K562 (cell line): ENCODE results near the gene RUNX1. TPM values are rescaled to one million over a fixed set of nuclear protein-coding genes. Genes with fewer than 3 reads are reported as not detected.
A peak's percentile ranks its signal among the peaks of the same experiment; 100 is the strongest.

Experiments
- ATF3 ChIP-seq, 2 experiments: fragments of 450-650 bp in 1 of 2; sonication (generic) in 1 of 2; formaldehyde crosslinking in 1 of 2; IDR thresholded peaks in 1 of 2; conservative IDR thresholded peaks in 1 of 2; 2 replicates each; pipeline versions ENCODE4 v1.6.1 to v1.8.1; 2016 to 2023; ENCODE audit warnings: mild to moderate bottlenecking in 2 of 2, moderate library complexity in 2 of 2, inconsistent platforms in 1 of 2, missing genetic modification reagents in 1 of 2
- DPF2 ChIP-seq: fragments of 450-650 bp; IDR thresholded peaks from 2 replicates; pipeline ENCODE4 v1.6.1; 2016
- FOXK2 ChIP-seq, 2 experiments: fragments of 450-650 bp; IDR thresholded peaks in 1 of 2; conservative IDR thresholded peaks in 1 of 2; 2 replicates each; pipeline ENCODE4 v1.6.1; 2016; ENCODE audit warnings: low read depth in 2 of 2, mild to moderate bottlenecking in 1 of 2
- JUN ChIP-seq, 2 experiments: sonication (generic) in 1 of 2; formaldehyde crosslinking in 1 of 2; IDR thresholded peaks; 2 replicates each; pipeline versions ENCODE4 v1.6.1 to v1.8.0; 2012 to 2022; ENCODE audit warnings: borderline replicate concordance in 2 of 2, mild to moderate bottlenecking in 2 of 2, improper control_type of control experiment in 1 of 2, low read depth in 1 of 2, low read length in 1 of 2, missing genetic modification reagents in 1 of 2
- JUND ChIP-seq, 2 experiments: IDR thresholded peaks; 2 replicates in 1 of 2; 3 replicates in 1 of 2; pipeline ENCODE4 v1.6.1; 2011; ENCODE audit warnings: borderline replicate concordance in 2 of 2, low read depth in 2 of 2, low read length in 2 of 2, improper control_type of control experiment in 1 of 2, missing biosample characterization in 1 of 2, missing genetic modification characterization in 1 of 2, missing genetic modification reagents in 1 of 2
- KDM1A ChIP-seq, 2 experiments: fragments of 450-650 bp; IDR thresholded peaks; 2 replicates each; pipeline ENCODE4 v1.6.1; 2016; ENCODE audit warnings: mild to moderate bottlenecking in 2 of 2
- MAFK ChIP-seq: IDR thresholded peaks from 2 replicates; pipeline ENCODE4 v1.6.1; 2011; ENCODE audit warnings: low read length, improper control_type of control experiment
- NR2C1 ChIP-seq, 2 experiments: fragments of 450-650 bp; IDR thresholded peaks; 2 replicates each; pipeline ENCODE4 v1.6.1; 2017; ENCODE audit warnings: mild to moderate bottlenecking in 2 of 2, antibody characterized with exemption in 1 of 2, inconsistent platforms in 1 of 2, missing compliant biosample characterization in 1 of 2, missing genetic modification characterization in 1 of 2
- TAF15 ChIP-seq: fragments of 200-400 bp; formaldehyde crosslinking; IDR thresholded peaks from 2 replicates; pipeline ENCODE4 v1.6.1; 2017; ENCODE audit warnings: mild to moderate bottlenecking, low read depth, low read length, moderate library complexity
- polyA plus RNA-seq, 8 experiments: library from polyadenylated mRNA; depleted of rRNA in 4 of 8; stranded (reverse) in 5 of 8; unstranded in 3 of 8; fragments of >200 nt; fragmentation: Nextera tagmentation in 2 of 8; fragmentation: Illumina TruSeq in 1 of 8; extraction: Ambion mirVana in 2 of 8; extraction: Trizol in 1 of 8; gene quantifications; 2 replicates each; pipeline versions ENCODE4 v1.2.1 to v1.2.3, GENCODE V29; 2011 to 2014; ENCODE audit warnings: inconsistent platforms in 1 of 8, missing spikeins in 1 of 8
- total RNA-seq, 7 experiments: library from RNA; depleted of rRNA in 6 of 7; stranded (reverse); fragments of >200 nt in 6 of 7; fragmentation: Illumina TruSeq in 2 of 7; extraction: Trizol in 2 of 7; gene quantifications; 2 replicates each; pipeline versions ENCODE4 v1.2.1 to v1.2.3, GENCODE V29; 2011 to 2021; ENCODE audit warnings: low replicate concordance in 1 of 7
- TF ChIP-seq, protein P1 (sequence below): fragments of 450-650 bp; IDR thresholded peaks from 2 replicates; pipeline ENCODE4 v1.6.1; 2016

Gene RUNX1
- total and polyA plus RNA-seq, 9 of the 15 experiments (the other 6 are each of a cell fraction or from before 2014, with no cell fraction given): 2.2 to 68.6 (median 17.8) TPM

DNA sequence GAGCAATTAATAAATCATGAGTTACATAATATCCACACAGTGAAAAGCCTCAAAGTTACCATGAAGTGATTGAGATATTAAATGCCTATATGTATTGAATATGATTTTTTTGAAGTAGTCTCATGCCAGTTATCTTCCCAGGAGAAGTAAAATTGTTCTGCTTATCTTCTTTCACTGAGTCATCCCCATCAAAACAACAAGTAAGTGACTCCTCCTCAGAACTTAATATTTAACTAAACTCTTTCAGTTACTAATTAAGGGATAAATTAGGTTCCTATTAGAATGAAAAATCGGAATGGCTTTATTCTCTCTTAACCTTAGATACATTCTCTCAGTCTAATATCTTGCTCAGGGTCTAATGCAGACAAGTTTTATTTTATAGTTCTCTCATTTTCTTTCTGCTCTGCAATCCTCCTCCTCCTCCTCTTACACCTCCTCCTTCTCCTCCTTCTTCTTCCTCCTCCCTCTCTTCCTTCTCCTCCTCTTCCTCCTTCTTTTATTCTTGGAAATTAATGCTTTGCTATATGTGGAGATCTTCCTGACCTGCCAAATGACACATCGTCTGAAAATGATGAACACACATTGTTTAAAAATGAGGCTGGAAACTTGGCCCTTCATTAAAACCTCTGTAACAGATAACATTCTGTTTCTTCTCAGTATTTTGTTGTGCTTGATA is 110.9 kb downstream of the RUNX1 start (continued):
- TF ChIP-seq FOXK2 (conservative IDR thresholded peaks at IDR 0.05 in 1 of 2, IDR thresholded peaks at IDR 0.05 in 1 of 2; ENCODE audit: low read depth in 2 of 2) (0 out of 4 replicates have a peak, but pooled peaks of 1 of the 2 experiments have one; percentile 11), ATF3 (IDR thresholded peaks at IDR 0.05) (peak; percentile 75), ATF3 (CRISPR knock-in tag; conservative IDR thresholded peaks at IDR 0.05) (no peak), JUN (IDR thresholded peaks at IDR 0.05; ENCODE audit: borderline replicate concordance, low read depth, low read length) (peak; percentile 52; the same call in 1 of the 2 replicates), JUN (CRISPR knock-in tag; IDR thresholded peaks at IDR 0.05; ENCODE audit: borderline replicate concordance) (no peak), DPF2 (peak; percentile 79), TAF15 (no peak), MAFK (peak; percentile 52; the same call in 1 of the 2 replicates), NR2C1 (IDR thresholded peaks at IDR 0.05) (no peak), NR2C1 (tag; IDR thresholded peaks at IDR 0.05) (no peak), KDM1A (IDR thresholded peaks at IDR 0.05) (0 out of 4 replicates have a peak, but pooled peaks of 1 of the 2 experiments have one; percentile 36), JUND (IDR thresholded peaks at IDR 0.05; ENCODE audit: borderline replicate concordance, low read depth, low read length) (peak; percentile 85), JUND (tag; IDR thresholded peaks at IDR 0.05; ENCODE audit: borderline replicate concordance, low read depth, low read length) (peak; percentile 77; the same call in 2 of the 3 replicates)
- TF ChIP-seq, protein P1, sequence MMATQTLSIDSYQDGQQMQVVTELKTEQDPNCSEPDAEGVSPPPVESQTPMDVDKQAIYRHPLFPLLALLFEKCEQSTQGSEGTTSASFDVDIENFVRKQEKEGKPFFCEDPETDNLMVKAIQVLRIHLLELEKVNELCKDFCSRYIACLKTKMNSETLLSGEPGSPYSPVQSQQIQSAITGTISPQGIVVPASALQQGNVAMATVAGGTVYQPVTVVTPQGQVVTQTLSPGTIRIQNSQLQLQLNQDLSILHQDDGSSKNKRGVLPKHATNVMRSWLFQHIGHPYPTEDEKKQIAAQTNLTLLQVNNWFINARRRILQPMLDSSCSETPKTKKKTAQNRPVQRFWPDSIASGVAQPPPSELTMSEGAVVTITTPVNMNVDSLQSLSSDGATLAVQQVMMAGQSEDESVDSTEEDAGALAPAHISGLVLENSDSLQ: peak; percentile 42; the same call in 1 of the 2 replicates
